Esophagus muscularis mucosa (tissue), 4 donors: Measurements from ENCODE around the gene MR1.

Experiments used
- CTCF ChIP-seq, 3 experiments: fragments of 200-600 bp in 2 of 3; fragments of 450-650 bp in 1 of 3; sonication (generic) in 2 of 3; IDR thresholded peaks; one replicate each; pipeline ENCODE4 v1.5.1; 2017 to 2019; ENCODE audit warnings: antibody characterized with exemption in 3 of 3, mild to moderate bottlenecking in 2 of 3, moderate library complexity in 1 of 3
- EP300 ChIP-seq: sonication (generic); formaldehyde crosslinking; IDR thresholded peaks from one replicate; pipeline ENCODE4 v1.6.1; 2017; ENCODE audit warnings: antibody characterized with exemption
- POLR2A ChIP-seq: fragments of 450-650 bp; IDR thresholded peaks from one replicate; pipeline ENCODE4 v1.6.1; 2017; ENCODE audit warnings: antibody characterized with exemption, moderate library complexity, mild to moderate bottlenecking, low read depth
- POLR2AphosphoS5 ChIP-seq, 2 donors: sonication (generic); formaldehyde crosslinking; IDR thresholded peaks; one replicate each; pipeline ENCODE4 v1.6.1; 2017; ENCODE audit warnings: antibody characterized with exemption in 2 of 2

- no peak for TF ChIP-seq POLR2A
- no peak for TF ChIP-seq CTCF (IDR thresholded peaks at IDR 0.05)
- TF ChIP-seq EP300 = no peak
- TF ChIP-seq POLR2AphosphoS5 (IDR thresholded peaks at IDR 0.05) = no peak
These were observed 66.5 kb downstream of the MR1 start for GRCh38 chr1:181100015-181100905.
